Measurements from ENCODE around the gene CRIP3. TPM values are rescaled to one million over a fixed set of nuclear protein-coding genes. Genes with fewer than 3 reads are reported as not detected.

CRIP3 gene
- total RNA-seq, 1 donor from 2014 or later: 0.69 TPM

DNA sequence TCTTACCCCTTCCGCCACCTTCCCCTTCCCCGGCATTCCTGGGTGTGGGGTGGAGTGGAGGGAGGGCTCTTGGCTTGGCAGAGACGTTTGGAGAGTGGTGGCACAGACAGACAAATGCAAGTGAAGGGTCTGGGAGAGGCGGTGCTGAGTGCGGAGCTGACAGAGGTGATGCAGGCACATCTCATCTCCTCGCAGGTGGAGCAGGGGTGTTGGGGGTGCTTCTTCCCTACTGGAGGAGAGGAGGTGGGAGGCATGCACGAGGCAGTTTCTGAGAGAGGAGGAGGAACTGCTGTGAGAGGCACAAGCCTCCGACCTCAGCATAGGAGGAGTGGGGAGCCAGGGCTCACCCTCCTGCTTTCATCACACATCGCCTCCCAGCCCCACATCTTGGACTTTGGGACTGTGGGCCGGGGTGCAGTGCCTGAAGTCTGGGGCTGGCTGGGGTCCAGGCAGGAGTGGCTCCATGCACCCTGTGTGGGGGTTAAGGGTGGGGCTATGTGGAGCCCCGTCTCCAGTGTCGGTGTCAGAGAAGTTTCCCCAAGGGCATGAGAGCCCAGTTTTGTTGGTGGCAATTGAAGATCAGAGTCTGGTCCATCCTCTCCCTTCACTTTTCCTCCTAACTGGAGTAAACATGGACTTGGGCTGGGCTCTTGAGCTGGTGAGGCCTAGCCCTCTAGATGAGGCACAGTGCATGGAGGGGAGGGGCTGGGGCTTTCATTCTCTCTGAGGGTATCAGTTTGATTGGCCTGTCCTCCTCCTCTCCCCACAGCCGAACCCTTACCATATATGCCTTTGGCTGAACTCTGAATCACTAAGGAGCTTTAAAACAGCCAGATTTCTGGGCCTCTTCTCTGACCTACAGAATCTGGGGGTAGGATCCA, 30.7 kb downstream of the CRIP3 start:
- TF ChIP-seq, protein P1, sequence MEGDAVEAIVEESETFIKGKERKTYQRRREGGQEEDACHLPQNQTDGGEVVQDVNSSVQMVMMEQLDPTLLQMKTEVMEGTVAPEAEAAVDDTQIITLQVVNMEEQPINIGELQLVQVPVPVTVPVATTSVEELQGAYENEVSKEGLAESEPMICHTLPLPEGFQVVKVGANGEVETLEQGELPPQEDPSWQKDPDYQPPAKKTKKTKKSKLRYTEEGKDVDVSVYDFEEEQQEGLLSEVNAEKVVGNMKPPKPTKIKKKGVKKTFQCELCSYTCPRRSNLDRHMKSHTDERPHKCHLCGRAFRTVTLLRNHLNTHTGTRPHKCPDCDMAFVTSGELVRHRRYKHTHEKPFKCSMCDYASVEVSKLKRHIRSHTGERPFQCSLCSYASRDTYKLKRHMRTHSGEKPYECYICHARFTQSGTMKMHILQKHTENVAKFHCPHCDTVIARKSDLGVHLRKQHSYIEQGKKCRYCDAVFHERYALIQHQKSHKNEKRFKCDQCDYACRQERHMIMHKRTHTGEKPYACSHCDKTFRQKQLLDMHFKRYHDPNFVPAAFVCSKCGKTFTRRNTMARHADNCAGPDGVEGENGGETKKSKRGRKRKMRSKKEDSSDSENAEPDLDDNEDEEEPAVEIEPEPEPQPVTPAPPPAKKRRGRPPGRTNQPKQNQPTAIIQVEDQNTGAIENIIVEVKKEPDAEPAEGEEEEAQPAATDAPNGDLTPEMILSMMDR (IDR thresholded peaks at IDR 0.05; ENCODE audit: partially characterized antibody, unreplicated experiment): no peak
- DNase-seq: no peak
- Mint-ChIP-seq H3K27ac (ENCODE audit: unreplicated experiment) (no peak overlapping the region), H3K4me1 (ENCODE audit: low read depth, unreplicated experiment) (peaks cover 6% of the 10 kb centered on the region), H3K4me3 (ENCODE audit: unreplicated experiment) (no peak overlapping the region), H3K9me3 (ENCODE audit: unreplicated experiment) (peaks cover 5% of the 10 kb centered on the region), H3K27me3 (ENCODE audit: unreplicated experiment) (peaks cover 31% of the 10 kb centered on the region), H3K36me3 (ENCODE audit: unreplicated experiment) (peaks cover 9% of the 10 kb centered on the region)

DNA sequence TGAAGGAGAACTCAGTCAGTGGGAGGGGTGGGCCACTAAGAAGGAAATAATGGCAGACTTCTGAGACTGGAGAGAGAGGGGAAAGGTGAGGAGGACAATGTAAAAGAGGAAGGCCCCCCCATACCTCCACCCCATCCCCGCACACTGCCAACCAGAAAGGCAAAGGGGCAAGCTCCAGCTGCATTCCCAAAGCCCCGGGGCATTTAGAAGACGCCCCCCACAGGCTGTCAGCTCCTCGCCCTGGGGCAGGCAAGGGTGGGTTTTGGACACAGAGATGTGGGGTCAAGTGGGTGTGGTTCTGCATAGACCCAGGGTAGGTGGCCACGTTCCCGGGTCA, 31.4 kb downstream of the CRIP3 start:
- TF ChIP-seq, protein P1 (IDR thresholded peaks at IDR 0.05; ENCODE audit: partially characterized antibody, unreplicated experiment): no peak
- Mint-ChIP-seq H3K27me3 (ENCODE audit: unreplicated experiment) (peaks cover 31% of the 10 kb centered on the region), H3K36me3 (ENCODE audit: unreplicated experiment) (peaks cover 9% of the 10 kb centered on the region), H3K4me3 (ENCODE audit: unreplicated experiment) (no peak overlapping the region), H3K9me3 (ENCODE audit: unreplicated experiment) (peaks cover 5% of the 10 kb centered on the region), H3K4me1 (ENCODE audit: low read depth, unreplicated experiment) (peaks cover 8% of the 10 kb centered on the region), H3K27ac (ENCODE audit: unreplicated experiment) (no peak overlapping the region)
- no peak for DNase-seq

DNA sequence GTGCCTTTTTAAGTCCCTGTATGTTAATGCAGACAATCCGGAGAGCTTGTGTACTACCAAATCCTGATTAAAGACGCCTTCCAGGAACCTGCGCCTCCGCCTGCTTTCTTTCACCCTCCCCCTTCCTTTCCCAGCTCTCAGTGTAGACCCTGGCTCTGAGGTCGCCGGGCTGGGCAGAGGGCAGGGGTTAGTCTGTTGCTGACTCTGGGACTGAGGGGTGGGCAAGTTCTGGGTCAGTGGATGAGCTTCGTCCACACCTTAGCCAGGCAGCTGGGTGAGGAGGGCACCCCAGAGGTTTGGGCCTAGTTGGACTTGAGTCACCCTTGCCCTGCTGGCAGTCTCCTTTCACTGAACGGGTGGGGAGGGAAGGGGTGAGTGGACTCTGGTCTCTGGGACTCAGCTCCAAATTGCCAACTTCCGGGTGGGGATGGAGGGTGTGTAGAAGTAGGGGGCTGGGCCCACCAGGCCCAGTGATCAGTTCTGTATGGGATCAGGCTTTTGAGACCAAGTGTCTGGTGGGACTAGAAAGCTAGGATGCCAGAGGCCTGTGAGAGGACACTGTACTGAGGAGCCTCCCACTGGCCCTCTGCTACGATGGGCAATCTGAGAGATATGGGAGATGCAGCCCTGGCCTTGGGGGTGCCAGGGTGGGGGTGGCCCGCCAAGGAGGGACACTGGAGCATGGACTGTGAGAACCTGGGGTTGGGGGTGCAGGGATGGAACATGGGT, 31.9 kb downstream of the CRIP3 start:
- TF ChIP-seq, protein P1 (IDR thresholded peaks at IDR 0.05; ENCODE audit: partially characterized antibody, unreplicated experiment): no peak
- no peak for DNase-seq
- Mint-ChIP-seq H3K27ac (ENCODE audit: unreplicated experiment) (no peak overlapping the region), H3K9me3 (ENCODE audit: unreplicated experiment) (peaks cover 7% of the 10 kb centered on the region), H3K27me3 (ENCODE audit: unreplicated experiment) (peaks cover 27% of the 10 kb centered on the region), H3K4me1 (ENCODE audit: low read depth, unreplicated experiment) (peaks cover 8% of the 10 kb centered on the region), H3K36me3 (ENCODE audit: unreplicated experiment) (peaks cover 7% of the 10 kb centered on the region), H3K4me3 (ENCODE audit: unreplicated experiment) (no peak overlapping the region)

DNA sequence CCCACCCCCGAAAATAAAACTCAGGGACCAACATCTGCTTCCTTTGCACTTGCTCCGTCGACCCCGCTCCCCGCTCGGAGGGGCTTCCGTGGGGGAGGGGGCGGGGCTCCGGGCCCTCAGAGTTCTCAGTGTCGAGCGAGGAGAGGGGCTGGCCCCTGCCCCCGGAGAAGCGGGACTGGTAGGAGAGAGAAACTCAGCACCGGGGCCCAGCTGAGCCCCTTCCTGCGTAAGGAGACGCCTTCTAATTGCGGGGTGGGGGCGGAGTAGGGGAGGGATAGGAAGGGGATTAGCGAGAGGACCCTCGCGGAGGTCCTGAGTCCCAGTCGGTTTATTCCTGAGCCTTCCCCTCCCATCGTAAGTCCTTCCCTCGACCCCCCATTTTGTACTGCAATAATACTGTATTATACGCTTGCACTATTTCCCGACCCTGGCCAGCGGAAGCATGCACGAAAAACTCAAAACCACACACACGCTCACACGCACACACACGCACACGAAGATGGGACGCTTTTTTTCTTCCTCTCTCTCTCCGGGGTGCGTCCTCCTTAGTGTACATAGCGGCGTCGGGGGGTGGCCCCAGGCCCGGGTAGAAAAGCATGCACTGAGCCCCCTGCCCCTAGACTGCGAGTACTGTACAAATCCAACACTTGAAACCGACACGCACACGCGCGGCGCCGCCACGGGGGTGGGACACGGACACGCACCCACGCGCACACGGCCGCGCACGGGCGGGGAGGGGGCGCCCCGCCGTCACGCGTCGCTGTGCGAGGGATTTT, 32.6 kb downstream of the CRIP3 start:
- peak; percentile 39 for DNase-seq
- Mint-ChIP-seq H3K27me3 (ENCODE audit: unreplicated experiment) (peaks cover 28% of the 10 kb centered on the region), H3K4me1 (ENCODE audit: low read depth, unreplicated experiment) (peaks cover 9% of the 10 kb centered on the region), H3K4me3 (ENCODE audit: unreplicated experiment) (peak overlapping the region; percentile 75), H3K27ac (ENCODE audit: unreplicated experiment) (no peak overlapping the region), H3K36me3 (ENCODE audit: unreplicated experiment) (peaks cover 5% of the 10 kb centered on the region), H3K9me3 (ENCODE audit: unreplicated experiment) (peaks cover 10% of the 10 kb centered on the region)
- TF ChIP-seq, protein P1 (IDR thresholded peaks at IDR 0.05; ENCODE audit: partially characterized antibody, unreplicated experiment): no peak

All from glutamatergic neuron (in vitro differentiated cells).